Activated CD8-positive, alpha-beta T cell treated with anti-CD3 and anti-CD28 coated beads for 36 hours (primary cell): ENCODE data around the gene S1PR4. TPM values are rescaled to one million over a fixed set of nuclear protein-coding genes. Genes with fewer than 3 reads are reported as not detected.

Source experiments
- ATAC-seq: fragments of 200-7000 bp; cut with Tn5 transposase; one replicate; pipeline ENCODE4 v1.10.0; 2021; ENCODE audit warnings: mild to moderate bottlenecking, moderate library complexity
- CTCF ChIA-PET: fragments of 350-600 bp; sonication (Branson Sonifier 250); formaldehyde crosslinking; loops from one replicate; lab custom pipeline; 2021; ENCODE audit warnings: antibody characterized with exemption; lab: Charles Lee
- POLR2A ChIA-PET: fragments of 350-600 bp; sonication (Branson Sonifier 250); formaldehyde crosslinking; loops from one replicate; lab custom pipeline; 2021; ENCODE audit warnings: antibody characterized with exemption; lab: Charles Lee
- DNase-seq: peaks from one replicate; pipeline ENCODE4 v3.0.0-alpha.2; 2020
- H3K27ac Mint-ChIP-seq: one replicate; pipeline ENCODE4 v1.8.0; 2021; ENCODE audit warnings: mild to moderate bottlenecking, mixed read lengths
- H3K27me3 Mint-ChIP-seq: one replicate; pipeline ENCODE4 v1.8.0; 2021; ENCODE audit warnings: mixed read lengths
- H3K36me3 Mint-ChIP-seq: one replicate; pipeline ENCODE4 v1.8.0; 2021; ENCODE audit warnings: low read depth, mixed read lengths
- H3K4me1 Mint-ChIP-seq: one replicate; pipeline ENCODE4 v1.8.0; 2021; ENCODE audit warnings: low read depth, mixed read lengths
- H3K4me3 Mint-ChIP-seq: one replicate; pipeline ENCODE4 v1.8.0; 2021; ENCODE audit warnings: mild to moderate bottlenecking, moderate library complexity, mixed read lengths
- H3K9me3 Mint-ChIP-seq: one replicate; pipeline ENCODE4 v1.8.0; 2021; ENCODE audit warnings: mixed read lengths
- intact Hi-C: fragments of 100-400 bp; cut with micrococcal nuclease; formaldehyde crosslinking; loops from one replicate; pipeline ENCODE4 v1.10.0; 2022
- total RNA-seq, 2 experiments: library from RNA; stranded (reverse); gene quantifications; one replicate each; pipeline ENCODE4 v1.2.3, GENCODE V29; 2021
- TF ChIP-seq, protein P1 (sequence below): fragments of 200-600 bp; IDR thresholded peaks from one replicate; pipeline ENCODE4 v1.8.0; 2022; ENCODE audit warnings: antibody characterized with exemption, mild to moderate bottlenecking

The S1PR4 gene
- total RNA-seq, 2 experiments from 2014 or later: 48.5 to 51.9 TPM

DNA sequence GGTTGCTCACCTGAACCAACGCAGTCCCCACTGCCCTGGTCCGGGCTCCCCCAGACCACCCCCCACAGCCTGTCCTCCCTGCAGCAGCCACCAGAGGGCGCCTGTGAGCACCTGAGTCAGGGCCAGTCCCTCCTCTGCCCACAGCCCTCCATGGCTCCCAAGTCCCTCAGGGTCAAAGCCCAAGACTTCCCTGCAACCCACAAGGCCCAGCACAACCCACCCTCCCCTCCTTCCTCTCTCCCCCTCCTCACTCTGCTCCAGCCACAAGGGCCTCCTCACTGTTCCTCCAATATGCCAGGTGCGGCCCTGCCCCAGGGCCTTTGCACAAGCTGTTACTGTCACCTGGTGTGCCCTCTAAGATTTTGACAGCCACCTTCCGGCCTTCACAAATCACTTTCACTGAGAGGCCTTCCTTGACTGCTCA, 31.9 kb upstream of the S1PR4 start:
- ATAC-seq: peak; percentile 61
- CTCF ChIA-PET: interaction anchor here (0.7 to 2.5 kb wide), 14 partner anchors 9 to 169 kb away, joined by 3 to 25 read pairs (median 5); partner anchors contain the start of gene GNA15
- Mint-ChIP-seq H3K27ac (no peak overlapping the region), H3K4me3 (no peak overlapping the region), H3K36me3 (peaks cover 6% of the 10 kb centered on the region), H3K27me3 (no peaks in the 10 kb centered on the region), H3K4me1 (peaks cover 19% of the 10 kb centered on the region), H3K9me3 (no peaks in the 10 kb centered on the region)
- intact Hi-C loops: no loop called here
- TF ChIP-seq, protein P1, sequence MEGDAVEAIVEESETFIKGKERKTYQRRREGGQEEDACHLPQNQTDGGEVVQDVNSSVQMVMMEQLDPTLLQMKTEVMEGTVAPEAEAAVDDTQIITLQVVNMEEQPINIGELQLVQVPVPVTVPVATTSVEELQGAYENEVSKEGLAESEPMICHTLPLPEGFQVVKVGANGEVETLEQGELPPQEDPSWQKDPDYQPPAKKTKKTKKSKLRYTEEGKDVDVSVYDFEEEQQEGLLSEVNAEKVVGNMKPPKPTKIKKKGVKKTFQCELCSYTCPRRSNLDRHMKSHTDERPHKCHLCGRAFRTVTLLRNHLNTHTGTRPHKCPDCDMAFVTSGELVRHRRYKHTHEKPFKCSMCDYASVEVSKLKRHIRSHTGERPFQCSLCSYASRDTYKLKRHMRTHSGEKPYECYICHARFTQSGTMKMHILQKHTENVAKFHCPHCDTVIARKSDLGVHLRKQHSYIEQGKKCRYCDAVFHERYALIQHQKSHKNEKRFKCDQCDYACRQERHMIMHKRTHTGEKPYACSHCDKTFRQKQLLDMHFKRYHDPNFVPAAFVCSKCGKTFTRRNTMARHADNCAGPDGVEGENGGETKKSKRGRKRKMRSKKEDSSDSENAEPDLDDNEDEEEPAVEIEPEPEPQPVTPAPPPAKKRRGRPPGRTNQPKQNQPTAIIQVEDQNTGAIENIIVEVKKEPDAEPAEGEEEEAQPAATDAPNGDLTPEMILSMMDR: peak; percentile 98
- DNase-seq: peak; percentile 73
- POLR2A ChIA-PET: no interaction called here

DNA sequence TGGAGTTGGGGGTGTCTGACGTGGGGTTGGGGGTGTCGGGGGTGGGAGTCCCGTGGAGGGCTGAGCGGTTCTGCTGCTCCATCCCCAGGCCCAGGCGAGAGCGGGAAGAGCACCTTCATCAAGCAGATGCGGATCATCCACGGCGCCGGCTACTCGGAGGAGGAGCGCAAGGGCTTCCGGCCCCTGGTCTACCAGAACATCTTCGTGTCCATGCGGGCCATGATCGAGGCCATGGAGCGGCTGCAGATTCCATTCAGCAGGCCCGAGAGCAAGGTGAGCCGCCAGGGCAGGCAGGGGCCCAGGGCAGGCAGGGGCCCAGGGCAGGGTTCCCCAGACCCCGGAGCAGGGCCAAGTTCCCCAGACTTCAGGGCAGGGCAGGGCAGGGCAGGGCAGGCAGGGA, 30.1 kb upstream of the S1PR4 start:
- intact Hi-C loops: no loop called here
- TF ChIP-seq, protein P1: no peak
- CTCF ChIA-PET: no interaction called here
- H3K9me3 Mint-ChIP-seq: no peaks in the 10 kb centered on the region
- ATAC-seq: no peak
- no peak overlapping the region for H3K27ac Mint-ChIP-seq
- no peak for DNase-seq
- POLR2A ChIA-PET: no interaction called here
- no peak overlapping the region for H3K4me3 Mint-ChIP-seq
- no peaks in the 10 kb centered on the region for H3K27me3 Mint-ChIP-seq
- peaks cover 6% of the 10 kb centered on the region for H3K36me3 Mint-ChIP-seq
- H3K4me1 Mint-ChIP-seq: peaks cover 10% of the 10 kb centered on the region

DNA sequence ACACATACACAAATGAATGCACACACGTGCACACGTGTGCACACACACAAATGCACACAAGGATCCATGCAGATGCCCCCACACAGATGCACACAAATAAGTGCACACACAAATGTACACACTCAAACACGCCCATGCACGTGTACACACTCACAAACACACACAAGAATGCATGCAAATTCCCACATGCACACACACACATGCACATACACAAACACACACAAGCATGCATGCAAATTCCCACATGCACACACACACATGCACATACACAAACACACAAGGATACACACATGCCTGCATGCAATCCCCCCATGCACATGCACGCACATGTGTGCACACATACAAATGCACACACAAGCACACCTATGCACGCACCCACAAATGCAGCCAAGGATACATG, 29.5 kb upstream of the S1PR4 start:
- Mint-ChIP-seq H3K9me3 (no peaks in the 10 kb centered on the region), H3K4me1 (peaks cover 10% of the 10 kb centered on the region), H3K27ac (no peak overlapping the region), H3K36me3 (peaks cover 6% of the 10 kb centered on the region), H3K4me3 (no peak overlapping the region), H3K27me3 (no peaks in the 10 kb centered on the region)
- TF ChIP-seq, protein P1: no peak
- ChIA-PET POLR2A (no interaction called here), CTCF (interaction anchor here (1.0 kb wide), 1 partner anchor 261 kb away, joined by 3 read pairs; no protein-coding TSS in a partner anchor)
- intact Hi-C loops: no loop called here
- ATAC-seq: no peak
- no peak for DNase-seq

DNA sequence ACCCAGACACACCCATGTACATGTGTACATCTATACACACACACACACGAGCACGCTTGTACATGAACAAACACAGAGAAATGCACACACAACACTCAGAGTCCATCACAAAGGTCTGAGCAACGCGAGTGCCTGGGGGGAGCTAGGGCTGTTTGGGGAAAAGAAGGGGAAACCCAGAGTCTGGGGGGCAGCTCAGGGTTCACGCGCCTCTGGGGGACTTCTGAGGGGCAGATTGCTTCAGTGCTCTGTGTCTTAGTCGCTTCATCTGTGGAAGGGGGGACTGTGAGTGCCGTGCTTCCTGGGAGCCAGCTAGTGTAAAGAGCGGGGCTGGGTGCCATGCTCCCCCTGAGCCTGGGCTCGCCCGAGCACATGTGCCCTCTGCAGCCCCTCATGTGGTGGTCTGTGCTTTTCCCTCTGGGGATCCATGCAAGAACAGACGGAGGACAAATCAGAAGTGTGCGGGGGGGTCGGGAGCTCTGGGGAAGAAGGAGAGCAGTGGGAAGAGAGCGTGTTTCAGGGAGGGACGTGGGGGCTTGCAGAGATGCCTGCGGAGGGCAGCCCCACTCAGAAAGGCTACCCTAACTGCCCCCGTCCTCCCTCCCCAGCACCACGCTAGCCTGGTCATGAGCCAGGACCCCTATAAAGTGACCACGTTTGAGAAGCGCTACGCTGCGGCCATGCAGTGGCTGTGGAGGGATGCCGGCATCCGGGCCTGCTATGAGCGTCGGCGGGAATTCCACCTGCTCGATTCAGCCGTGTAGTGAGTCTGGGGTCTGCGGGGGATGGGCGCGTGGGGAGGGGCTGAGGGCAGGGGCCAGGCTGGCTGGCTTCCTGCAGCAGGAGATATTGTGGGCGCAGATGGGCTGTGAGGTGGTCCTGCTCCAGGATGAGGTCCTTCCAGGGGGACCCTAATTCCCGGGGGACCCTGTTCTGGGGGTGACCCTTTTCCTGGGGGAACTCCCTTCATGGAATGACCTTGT, 28.8 kb upstream of the S1PR4 start:
- DNase-seq: no peak
- Mint-ChIP-seq H3K27ac (no peak overlapping the region), H3K4me3 (no peak overlapping the region), H3K9me3 (no peaks in the 10 kb centered on the region), H3K27me3 (no peaks in the 10 kb centered on the region), H3K36me3 (peaks cover 7% of the 10 kb centered on the region), H3K4me1 (peaks cover 10% of the 10 kb centered on the region)
- ChIA-PET POLR2A (no interaction called here), CTCF (interaction anchor here (1.0 kb wide), 1 partner anchor 262 kb away, joined by 3 read pairs; no protein-coding TSS in a partner anchor)
- TF ChIP-seq, protein P1: no peak
- no peak for ATAC-seq
- intact Hi-C loops: no loop called here
